Astrocyte (in vitro differentiated cells and primary cell): ENCODE measurements around the gene FBXL14. TPM values are rescaled to one million over a fixed set of nuclear protein-coding genes. Genes with fewer than 3 reads are reported as not detected.

ENCODE experiments used
- DNase-seq: peaks from one replicate; pipeline ENCODE4 v3.0.0-alpha.2; 2010; ENCODE audit warnings: low read depth
- FAIRE-seq: peaks from 2 replicates; lab custom pipeline; 2011; peaks lifted over from hg19 to GRCh38; lab: Jason Lieb, UNC
- H2AFZ ChIP-seq: 2 replicates; pipeline ENCODE4 v1.6.0; 2012; ENCODE audit warnings: low read depth, low read length, inconsistent platforms
- H3K27ac ChIP-seq: 2 replicates; pipeline ENCODE4 v1.5.1; 2011; ENCODE audit warnings: low read depth, low read length, inconsistent platforms
- H3K27me3 ChIP-seq: 2 replicates; pipeline ENCODE4 v1.6.0; 2011; ENCODE audit warnings: low read length, inconsistent platforms; ENCODE audit not compliant: insufficient read depth
- H3K36me3 ChIP-seq: 2 replicates; pipeline ENCODE4 v1.5.1; 2011; ENCODE audit warnings: low read length, inconsistent platforms; ENCODE audit not compliant: insufficient read depth
- H3K4me1 ChIP-seq: 2 replicates; pipeline ENCODE4 v1.5.1; 2011; ENCODE audit warnings: low read length, inconsistent platforms; ENCODE audit not compliant: insufficient read depth
- H3K4me2 ChIP-seq: 2 replicates; pipeline ENCODE4 v1.6.0; 2012; ENCODE audit warnings: low read length, inconsistent platforms
- H3K4me3 ChIP-seq: 2 replicates; pipeline ENCODE4 v1.5.1; 2011; ENCODE audit warnings: low read depth, mild to moderate bottlenecking, low read length, inconsistent platforms; ENCODE audit not compliant: insufficient read depth
- H3K79me2 ChIP-seq: 2 replicates; pipeline ENCODE4 v1.6.0; 2012; ENCODE audit warnings: mild to moderate bottlenecking, low read length, inconsistent platforms; ENCODE audit not compliant: insufficient read depth
- H3K9ac ChIP-seq: 2 replicates; pipeline ENCODE4 v1.6.0; 2012; ENCODE audit warnings: mild to moderate bottlenecking, low read length, inconsistent platforms
- H3K9me3 ChIP-seq: 2 replicates; pipeline ENCODE4 v1.5.1; 2012; ENCODE audit warnings: low read depth, mild to moderate bottlenecking, low read length, inconsistent platforms; ENCODE audit not compliant: insufficient read depth
- H4K20me1 ChIP-seq: 2 replicates; pipeline ENCODE4 v1.6.0; 2012; ENCODE audit warnings: low read length, inconsistent platforms; ENCODE audit not compliant: insufficient read depth
- H3K27ac Mint-ChIP-seq: one replicate; pipeline ENCODE4 v1.8.0; 2021; ENCODE audit warnings: mild to moderate bottlenecking, mixed read lengths; ENCODE audit not compliant: unreplicated experiment
- H3K27me3 Mint-ChIP-seq: one replicate; pipeline ENCODE4 v1.8.0; 2021; ENCODE audit warnings: low read depth, mixed read lengths; ENCODE audit not compliant: unreplicated experiment
- H3K36me3 Mint-ChIP-seq: one replicate; pipeline ENCODE4 v1.8.0; 2021; ENCODE audit warnings: low read depth, mixed read lengths; ENCODE audit not compliant: unreplicated experiment
- H3K4me1 Mint-ChIP-seq: one replicate; pipeline ENCODE4 v1.8.0; 2021; ENCODE audit warnings: low read depth, mixed read lengths; ENCODE audit not compliant: unreplicated experiment
- H3K4me3 Mint-ChIP-seq: one replicate; pipeline ENCODE4 v1.8.0; 2021; ENCODE audit warnings: mild to moderate bottlenecking, moderate library complexity, mixed read lengths; ENCODE audit not compliant: unreplicated experiment
- H3K9me3 Mint-ChIP-seq: one replicate; pipeline ENCODE4 v1.8.0; 2021; ENCODE audit warnings: mild to moderate bottlenecking, mixed read lengths; ENCODE audit not compliant: unreplicated experiment
- EZH2 ChIP-seq: IDR thresholded peaks from 2 replicates; pipeline ENCODE4 v1.6.1; 2012; ENCODE audit warnings: mild to moderate bottlenecking, low read length, inconsistent platforms; ENCODE audit not compliant: insufficient read depth
- total RNA-seq: library from RNA; stranded (reverse); gene quantifications from 2 replicates; pipeline ENCODE4 v1.2.1, GENCODE V29; 2021
- TF ChIP-seq, protein P1 (sequence below): IDR thresholded peaks from 2 replicates; pipeline ENCODE4 v1.5.1; 2011; ENCODE audit warnings: low read depth, mild to moderate bottlenecking, inconsistent platforms, low read length, moderate library complexity; ENCODE audit not compliant: insufficient read depth

The FBXL14 gene
- total RNA-seq, 1 donor from 2014 or later = 9.2 TPM

DNA sequence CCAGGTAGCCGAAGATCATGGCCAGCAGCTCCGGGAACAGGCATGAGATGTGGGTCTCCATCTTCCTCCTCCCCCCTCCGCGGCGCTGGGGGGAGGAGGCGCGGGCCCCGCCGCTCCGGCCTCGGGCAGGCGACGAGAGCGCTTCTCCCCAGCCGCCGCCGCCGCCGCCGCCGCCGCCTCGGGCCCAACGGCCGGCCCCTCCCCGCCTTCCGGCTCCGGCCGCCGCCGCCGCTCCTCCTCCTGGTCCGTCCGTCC is 448 bp downstream of the FBXL14 start:
- no peak for FAIRE-seq
- H3K9me3 Mint-ChIP-seq = no peaks in the 10 kb centered on the region
- H3K4me3 Mint-ChIP-seq = peak overlapping the region; percentile 86
- H3K4me3 ChIP-seq = peak overlapping the region; percentile 65
- H3K27me3 ChIP-seq = no peaks in the 10 kb centered on the region
- TF ChIP-seq, protein P1, sequence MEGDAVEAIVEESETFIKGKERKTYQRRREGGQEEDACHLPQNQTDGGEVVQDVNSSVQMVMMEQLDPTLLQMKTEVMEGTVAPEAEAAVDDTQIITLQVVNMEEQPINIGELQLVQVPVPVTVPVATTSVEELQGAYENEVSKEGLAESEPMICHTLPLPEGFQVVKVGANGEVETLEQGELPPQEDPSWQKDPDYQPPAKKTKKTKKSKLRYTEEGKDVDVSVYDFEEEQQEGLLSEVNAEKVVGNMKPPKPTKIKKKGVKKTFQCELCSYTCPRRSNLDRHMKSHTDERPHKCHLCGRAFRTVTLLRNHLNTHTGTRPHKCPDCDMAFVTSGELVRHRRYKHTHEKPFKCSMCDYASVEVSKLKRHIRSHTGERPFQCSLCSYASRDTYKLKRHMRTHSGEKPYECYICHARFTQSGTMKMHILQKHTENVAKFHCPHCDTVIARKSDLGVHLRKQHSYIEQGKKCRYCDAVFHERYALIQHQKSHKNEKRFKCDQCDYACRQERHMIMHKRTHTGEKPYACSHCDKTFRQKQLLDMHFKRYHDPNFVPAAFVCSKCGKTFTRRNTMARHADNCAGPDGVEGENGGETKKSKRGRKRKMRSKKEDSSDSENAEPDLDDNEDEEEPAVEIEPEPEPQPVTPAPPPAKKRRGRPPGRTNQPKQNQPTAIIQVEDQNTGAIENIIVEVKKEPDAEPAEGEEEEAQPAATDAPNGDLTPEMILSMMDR = no peak
- TF ChIP-seq EZH2 = no peak
- H3K4me1 Mint-ChIP-seq = peaks cover 38% of the 10 kb centered on the region
- peak overlapping the region; percentile 77 for H3K9ac ChIP-seq
- H3K9me3 ChIP-seq = no peaks in the 10 kb centered on the region
- H4K20me1 ChIP-seq = peaks cover 41% of the 10 kb centered on the region
- no peak for DNase-seq
- no peaks in the 10 kb centered on the region for H3K36me3 ChIP-seq
- H3K4me1 ChIP-seq = peaks cover 53% of the 10 kb centered on the region
- H3K36me3 Mint-ChIP-seq = no peaks in the 10 kb centered on the region
- no peak overlapping the region for H2AFZ ChIP-seq
- peaks cover 72% of the 10 kb centered on the region for H3K79me2 ChIP-seq
- H3K27ac ChIP-seq = no peak overlapping the region
- H3K4me2 ChIP-seq = peak overlapping the region; percentile 98
- H3K27me3 Mint-ChIP-seq = no peaks in the 10 kb centered on the region
- H3K27ac Mint-ChIP-seq = no peak overlapping the region

DNA sequence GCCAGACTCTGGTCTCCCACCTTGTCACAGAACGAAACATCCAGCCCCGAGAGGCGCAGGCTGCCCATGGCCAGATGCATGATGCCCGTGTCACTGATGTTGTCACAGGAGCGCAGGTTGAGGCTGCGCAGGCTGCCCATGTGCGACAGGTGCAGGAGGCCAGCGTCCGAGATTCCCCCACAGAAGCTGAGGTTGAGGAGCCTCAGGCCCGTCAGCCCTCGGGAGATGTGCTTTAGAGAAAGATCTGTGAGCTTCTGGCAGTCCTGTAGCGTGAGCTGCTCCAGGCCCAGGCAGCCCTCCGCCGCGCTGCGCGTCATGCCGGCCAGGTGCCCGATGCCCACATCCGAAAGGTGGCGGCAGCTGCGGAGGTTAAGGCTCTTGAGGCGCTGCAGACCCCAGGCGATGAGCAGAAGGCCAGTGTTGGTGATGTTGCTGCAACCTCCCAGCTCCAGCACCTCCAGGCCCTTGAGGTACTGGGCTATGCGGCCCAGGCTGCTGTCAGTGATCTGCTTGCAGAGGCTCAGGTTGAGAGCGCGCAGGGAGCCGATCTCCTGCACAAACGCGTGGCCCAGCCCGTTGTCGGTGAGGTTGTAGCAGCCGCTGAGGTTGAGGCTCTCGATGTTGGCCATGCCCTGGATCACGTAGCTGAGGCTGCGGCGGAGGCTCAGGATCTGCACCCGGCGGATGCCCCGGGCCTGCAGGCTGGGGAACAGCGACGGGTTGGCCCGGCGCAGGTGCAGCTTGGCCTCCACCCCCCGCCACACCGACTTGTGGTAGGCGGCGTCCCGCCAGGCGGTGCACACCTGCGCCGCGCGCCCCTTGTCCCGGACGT is 991 bp downstream of the FBXL14 start:
- Histone ChIP-seq H3K9me3 (no peaks in the 10 kb centered on the region), H3K4me2 (peak overlapping the region; percentile 98), H2AFZ (peak overlapping the region; percentile 14), H3K4me3 (peak overlapping the region; percentile 65), H3K79me2 (peaks cover 74% of the 10 kb centered on the region), H3K27ac (no peak overlapping the region), H3K36me3 (no peaks in the 10 kb centered on the region), H3K27me3 (no peaks in the 10 kb centered on the region), H3K9ac (peak overlapping the region; percentile 63), H4K20me1 (peaks cover 46% of the 10 kb centered on the region), H3K4me1 (peaks cover 58% of the 10 kb centered on the region)
- TF ChIP-seq EZH2 = no peak
- TF ChIP-seq, protein P1 = no peak
- no peaks in the 10 kb centered on the region for H3K9me3 Mint-ChIP-seq
- H3K4me3 Mint-ChIP-seq = peak overlapping the region; percentile 86
- no peak for DNase-seq
- H3K27me3 Mint-ChIP-seq = no peaks in the 10 kb centered on the region
- H3K4me1 Mint-ChIP-seq = peaks cover 44% of the 10 kb centered on the region
- H3K36me3 Mint-ChIP-seq = no peaks in the 10 kb centered on the region
- FAIRE-seq = no peak
- H3K27ac Mint-ChIP-seq = peak overlapping the region; percentile 96

DNA sequence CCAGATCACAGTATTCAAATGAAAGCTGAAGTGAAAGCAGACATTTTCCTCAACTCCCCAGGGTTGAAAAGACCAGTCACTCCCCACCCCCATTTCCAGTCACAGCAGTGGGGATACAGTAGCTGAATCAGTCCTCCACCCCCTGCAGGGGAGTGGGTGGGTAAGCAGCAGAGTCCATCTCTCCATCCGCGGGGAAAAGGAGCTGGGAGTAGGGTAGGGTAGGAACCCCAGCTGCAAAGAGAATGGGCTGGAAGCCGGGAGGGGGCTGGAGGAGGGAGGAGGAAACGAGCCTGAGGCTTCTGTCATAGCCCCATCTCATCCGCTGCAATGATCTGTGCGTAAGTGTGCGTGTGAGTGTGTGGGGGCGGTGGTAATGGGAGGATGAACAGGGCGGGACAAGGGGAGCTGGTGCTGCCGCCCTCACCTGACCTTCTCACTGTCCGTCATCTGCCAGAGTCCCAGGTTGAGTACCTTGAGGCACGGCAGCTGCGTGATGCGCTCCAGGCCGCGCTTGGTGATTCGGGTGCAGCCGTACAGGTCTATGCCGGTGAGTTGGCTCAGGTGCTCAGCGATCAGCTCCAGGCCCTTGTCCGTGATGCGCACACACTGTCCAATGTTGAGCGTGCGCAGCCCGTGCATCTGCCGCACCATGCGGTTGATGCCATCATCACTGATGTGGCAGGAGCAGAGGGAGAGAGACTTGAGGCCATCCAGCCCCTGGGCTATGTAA is 1.8 kb downstream of the FBXL14 start:
- H3K79me2 ChIP-seq = peaks cover 74% of the 10 kb centered on the region
- H4K20me1 ChIP-seq = peaks cover 54% of the 10 kb centered on the region
- Mint-ChIP-seq H3K4me3 (peak overlapping the region; percentile 86), H3K4me1 (peaks cover 52% of the 10 kb centered on the region), H3K27me3 (no peaks in the 10 kb centered on the region), H3K9me3 (no peaks in the 10 kb centered on the region), H3K27ac (peak overlapping the region; percentile 96), H3K36me3 (peaks cover 2% of the 10 kb centered on the region)
- peak overlapping the region; percentile 63 for H3K9ac ChIP-seq
- no peaks in the 10 kb centered on the region for H3K36me3 ChIP-seq
- peak overlapping the region; percentile 48 for H3K27ac ChIP-seq
- H3K4me1 ChIP-seq = peaks cover 66% of the 10 kb centered on the region
- FAIRE-seq (no peak), DNase-seq (peak; percentile 57)
- H3K4me3 ChIP-seq = peak overlapping the region; percentile 65
- H2AFZ ChIP-seq = no peak overlapping the region
- no peak for TF ChIP-seq EZH2
- TF ChIP-seq, protein P1 = no peak
- H3K4me2 ChIP-seq = peak overlapping the region; percentile 98
- H3K27me3 ChIP-seq = no peaks in the 10 kb centered on the region
- no peaks in the 10 kb centered on the region for H3K9me3 ChIP-seq
